Type B pancreatic cell (in vitro differentiated cells): ENCODE data around the gene CD302. TPM values are rescaled to one million over a fixed set of nuclear protein-coding genes. Genes with fewer than 3 reads are reported as not detected.

Experiments used
- DNase-seq: peaks from one replicate; pipeline ENCODE4 v3.0.0; 2021; ENCODE audit warnings: mixed read lengths; ENCODE audit not compliant: unreplicated experiment; ENCODE audit errors: extremely low spot score
- H3K27ac Mint-ChIP-seq: 2 replicates; pipeline ENCODE4 v1.8.0; 2021; ENCODE audit warnings: mild to moderate bottlenecking, mixed read lengths
- H3K27me3 Mint-ChIP-seq: 2 replicates; pipeline ENCODE4 v1.8.0; 2021; ENCODE audit warnings: mixed read lengths
- H3K36me3 Mint-ChIP-seq: 2 replicates; pipeline ENCODE4 v1.8.0; 2021; ENCODE audit warnings: mixed read lengths
- H3K4me1 Mint-ChIP-seq: one replicate; pipeline ENCODE4 v1.8.0; 2021; ENCODE audit warnings: mixed read lengths; ENCODE audit not compliant: unreplicated experiment
- H3K4me3 Mint-ChIP-seq: 2 replicates; pipeline ENCODE4 v1.8.0; 2021; ENCODE audit warnings: mild to moderate bottlenecking, mixed read lengths
- H3K9me3 Mint-ChIP-seq: 2 replicates; pipeline ENCODE4 v1.8.0; 2021; ENCODE audit warnings: mixed read lengths
- CTCF ChIP-seq: fragments of 200-600 bp; sonication (generic); conservative IDR thresholded peaks from 2 replicates; pipeline ENCODE4 v1.5.0; 2021; ENCODE audit warnings: antibody characterized with exemption, mild to moderate bottlenecking
- total RNA-seq: library from RNA; stranded (reverse); gene quantifications from 2 replicates; pipeline ENCODE4 v1.2.1, GENCODE V29; 2021; ENCODE audit warnings: low replicate concordance

CD302 gene
- total RNA-seq, 1 donor from 2014 or later: 4.2 TPM

GRCh38 chr2:159773886-159774285 is 24.1 kb downstream of the CD302 start:
- TF ChIP-seq CTCF: no peak
- H3K27me3 Mint-ChIP-seq: no peaks in the 10 kb centered on the region
- H3K4me1 Mint-ChIP-seq: no peaks in the 10 kb centered on the region
- DNase-seq: no peak
- H3K36me3 Mint-ChIP-seq: peaks cover 11% of the 10 kb centered on the region
- H3K9me3 Mint-ChIP-seq: no peaks in the 10 kb centered on the region
- H3K27ac Mint-ChIP-seq: no peak overlapping the region
- no peak overlapping the region for H3K4me3 Mint-ChIP-seq

- Mint-ChIP-seq H3K27me3 (no peaks in the 10 kb centered on the region), H3K36me3 (peaks cover 11% of the 10 kb centered on the region), H3K27ac (no peak overlapping the region), H3K9me3 (no peaks in the 10 kb centered on the region), H3K4me3 (no peak overlapping the region), H3K4me1 (no peaks in the 10 kb centered on the region)
- DNase-seq: no peak
- TF ChIP-seq CTCF: no peak
These were observed 24.6 kb downstream of the CD302 start for GRCh38 chr2:159773426-159773825.

- H3K4me3 Mint-ChIP-seq: no peak overlapping the region
- no peak for DNase-seq
- no peak overlapping the region for H3K27ac Mint-ChIP-seq
- H3K9me3 Mint-ChIP-seq: no peaks in the 10 kb centered on the region
- no peak for TF ChIP-seq CTCF
- no peaks in the 10 kb centered on the region for H3K4me1 Mint-ChIP-seq
- H3K36me3 Mint-ChIP-seq: peaks cover 28% of the 10 kb centered on the region
- no peaks in the 10 kb centered on the region for H3K27me3 Mint-ChIP-seq
These were observed 28.9 kb downstream of the CD302 start for GRCh38 chr2:159769147-159769546.

GRCh38 chr2:159762075-159762474 is 35.9 kb downstream of the CD302 start:
- TF ChIP-seq CTCF: no peak
- Mint-ChIP-seq H3K36me3 (peaks cover 58% of the 10 kb centered on the region), H3K4me1 (no peaks in the 10 kb centered on the region)

GRCh38 chr2:159760326-159760725 is 37.7 kb downstream of the CD302 start:
- no peaks in the 10 kb centered on the region for H3K27me3 Mint-ChIP-seq
- H3K9me3 Mint-ChIP-seq: no peaks in the 10 kb centered on the region
- no peak for DNase-seq
- H3K36me3 Mint-ChIP-seq: peaks cover 48% of the 10 kb centered on the region
- H3K4me1 Mint-ChIP-seq: no peaks in the 10 kb centered on the region
- no peak overlapping the region for H3K27ac Mint-ChIP-seq
- H3K4me3 Mint-ChIP-seq: no peak overlapping the region
- no peak for TF ChIP-seq CTCF

More at GRCh38 chr2:159762075-159762474, 35.9 kb downstream of the CD302 start:
- Mint-ChIP-seq H3K4me3 (no peak overlapping the region), H3K9me3 (no peaks in the 10 kb centered on the region), H3K27ac (no peak overlapping the region), H3K27me3 (no peaks in the 10 kb centered on the region)
- no peak for DNase-seq

GRCh38 chr2:159759577-159759976 is 38.4 kb downstream of the CD302 start:
- no peak for TF ChIP-seq CTCF
- Mint-ChIP-seq H3K27me3 (no peaks in the 10 kb centered on the region), H3K4me1 (no peaks in the 10 kb centered on the region), H3K27ac (no peak overlapping the region), H3K36me3 (peaks cover 48% of the 10 kb centered on the region), H3K9me3 (no peaks in the 10 kb centered on the region), H3K4me3 (no peak overlapping the region)
- DNase-seq: no peak
